NCI-H1105 (cell line): Measurements from ENCODE around the gene TFAP2A.

Experiments
- DNase-seq: peaks from one replicate; lab custom pipeline; 2025; lab: John Stamatoyannopoulos, UW

Gene TFAP2A

DNA sequence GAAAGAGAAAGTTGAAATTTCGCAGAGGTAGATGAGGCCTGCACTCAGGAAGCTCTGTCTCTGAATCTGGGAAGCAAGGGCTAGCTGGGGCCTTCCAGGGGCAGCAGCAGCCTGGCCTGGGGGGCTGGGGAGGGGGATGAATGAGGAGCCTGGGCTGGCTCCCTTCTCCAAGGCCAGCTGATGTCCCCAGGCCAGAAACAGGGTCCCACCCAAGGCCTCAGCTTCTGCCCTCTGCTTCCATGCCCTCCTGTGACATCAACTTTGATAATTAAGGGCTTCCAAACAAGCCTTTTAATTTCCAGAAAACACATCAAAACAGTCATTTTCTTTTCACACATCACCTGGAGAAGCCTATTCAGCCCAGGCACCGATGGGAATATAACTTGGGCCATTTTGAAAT is 15.4 kb downstream of the TFAP2A start:
- no peak for DNase-seq

DNA sequence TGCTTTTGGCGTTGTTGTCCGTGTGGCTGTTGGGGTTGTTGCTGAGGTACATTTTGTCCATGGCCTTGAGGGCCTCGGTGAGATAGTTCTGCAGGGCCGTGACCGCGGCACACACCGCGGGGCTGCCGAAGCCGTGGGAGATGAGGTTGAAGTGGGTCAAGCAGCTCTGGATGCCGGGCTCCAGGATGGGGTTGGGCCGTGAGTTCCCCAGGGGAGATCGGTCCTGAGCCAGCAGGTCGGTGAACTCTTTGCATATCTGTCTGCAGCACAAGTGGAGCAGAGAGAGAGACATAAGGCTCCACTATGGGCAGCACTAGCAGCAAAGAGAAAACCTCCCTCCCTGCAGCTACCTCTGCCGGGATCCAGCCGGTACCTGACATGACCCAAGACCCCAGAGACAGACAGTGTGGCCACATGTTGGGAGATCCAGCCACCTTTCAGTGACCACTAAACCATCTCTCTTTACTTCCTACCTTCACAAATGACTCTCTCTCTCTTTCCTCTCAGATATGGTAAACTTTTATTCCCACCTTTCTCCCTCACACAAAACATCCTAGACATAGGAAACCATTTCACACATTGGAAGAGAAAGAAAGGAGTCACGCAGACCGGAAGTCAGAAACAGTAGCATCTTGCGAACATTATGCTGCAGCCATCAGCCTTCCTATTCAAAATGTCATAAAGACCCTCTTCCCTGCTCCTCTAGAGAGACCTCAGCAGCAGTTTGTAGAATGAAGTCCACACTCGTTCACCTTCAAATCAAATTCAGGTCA is 16.2 kb downstream of the TFAP2A start:
- no peak for DNase-seq

DNA sequence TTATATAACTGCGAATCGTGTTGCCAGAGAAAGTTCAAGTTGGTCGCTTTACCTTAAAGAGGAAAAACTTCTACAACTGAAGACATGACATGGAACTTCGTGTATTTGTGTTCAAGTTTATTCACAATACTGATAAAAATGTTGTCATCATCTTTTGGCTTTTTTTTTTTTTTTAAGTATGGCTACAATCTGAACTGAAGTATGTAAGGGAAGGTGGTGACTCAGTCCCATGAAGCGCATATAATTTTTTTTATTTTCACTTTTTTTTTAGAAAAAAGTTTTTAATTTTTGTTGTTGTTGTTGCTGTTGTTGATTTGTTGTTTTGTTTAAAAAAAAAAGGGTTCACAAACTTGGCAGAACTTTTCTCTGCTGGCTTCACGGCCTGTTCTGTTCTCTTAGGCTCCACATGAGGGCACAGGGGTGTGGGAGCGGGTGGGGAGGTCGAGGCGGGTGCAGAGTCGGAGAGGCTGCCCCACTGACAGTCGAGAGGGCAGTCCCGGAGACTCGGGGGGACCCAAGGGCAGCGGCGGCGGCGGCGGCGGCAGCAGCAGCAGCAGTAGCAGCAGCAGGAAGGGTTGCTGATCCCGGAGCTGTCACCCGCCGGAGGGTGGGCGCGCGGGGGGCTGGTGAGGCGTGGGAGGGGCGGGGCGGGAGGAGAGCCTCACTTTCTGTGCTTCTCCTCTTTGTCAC is 17.0 kb downstream of the TFAP2A start:
- DNase-seq = no peak

DNA sequence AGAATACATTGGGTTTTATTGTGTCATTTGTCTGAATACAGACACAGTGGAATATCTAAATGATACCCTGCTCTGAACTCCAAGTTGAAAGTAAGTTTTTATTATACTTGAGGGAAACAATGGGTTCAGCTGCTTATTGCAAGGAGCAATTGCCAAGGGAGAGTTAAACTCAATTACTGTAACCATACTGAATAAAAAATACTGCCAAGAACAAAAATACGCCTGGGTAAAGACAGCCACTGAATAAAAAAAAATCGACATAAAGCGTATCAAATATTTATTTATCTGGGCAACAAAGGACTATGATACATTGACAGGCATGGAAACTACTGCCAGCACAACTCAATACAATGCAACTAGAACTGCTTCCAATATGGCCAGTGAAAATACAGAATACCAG is 18.1 kb downstream of the TFAP2A start:
- DNase-seq = no peak

DNA sequence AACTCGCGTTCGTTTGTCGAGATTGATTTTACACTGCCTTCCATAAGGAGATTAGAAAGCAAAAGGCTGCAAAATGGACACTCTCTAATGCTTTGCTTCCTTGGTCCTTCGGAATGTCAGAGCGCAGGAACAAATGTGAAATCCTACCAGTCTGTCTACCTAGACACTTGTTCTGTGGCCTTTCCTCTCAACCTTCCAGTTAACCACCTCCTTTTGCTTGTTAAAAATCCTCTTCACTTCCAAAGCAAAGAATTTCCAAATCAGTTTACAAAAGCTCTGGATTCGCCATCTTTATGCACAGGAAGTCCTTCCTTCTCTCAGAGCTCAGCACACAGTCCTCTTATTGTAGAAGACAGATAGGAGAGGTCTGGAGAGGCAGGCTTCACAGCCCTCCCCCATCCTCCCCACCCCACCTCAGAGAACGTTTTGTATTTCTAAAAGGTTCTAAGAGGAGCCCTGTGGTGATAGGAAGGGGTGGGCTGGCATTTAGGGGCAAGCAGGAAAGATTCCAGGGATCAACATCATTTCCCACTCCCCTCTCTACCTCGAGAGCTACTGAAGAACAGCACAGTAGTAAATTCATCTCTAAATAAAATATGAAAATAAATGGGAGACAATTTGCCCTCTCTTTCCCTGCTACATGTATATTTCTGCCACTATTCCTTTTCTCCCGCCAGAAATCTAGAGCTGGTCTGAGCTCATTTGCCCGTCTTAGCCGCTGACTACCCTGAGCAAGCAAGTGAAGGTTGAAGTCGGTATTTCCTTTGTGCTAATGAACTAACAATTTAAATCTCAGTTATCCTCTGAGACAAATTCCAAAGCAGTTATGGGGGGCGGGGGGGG is 18.9 kb downstream of the TFAP2A start:
- DNase-seq = no peak

DNA sequence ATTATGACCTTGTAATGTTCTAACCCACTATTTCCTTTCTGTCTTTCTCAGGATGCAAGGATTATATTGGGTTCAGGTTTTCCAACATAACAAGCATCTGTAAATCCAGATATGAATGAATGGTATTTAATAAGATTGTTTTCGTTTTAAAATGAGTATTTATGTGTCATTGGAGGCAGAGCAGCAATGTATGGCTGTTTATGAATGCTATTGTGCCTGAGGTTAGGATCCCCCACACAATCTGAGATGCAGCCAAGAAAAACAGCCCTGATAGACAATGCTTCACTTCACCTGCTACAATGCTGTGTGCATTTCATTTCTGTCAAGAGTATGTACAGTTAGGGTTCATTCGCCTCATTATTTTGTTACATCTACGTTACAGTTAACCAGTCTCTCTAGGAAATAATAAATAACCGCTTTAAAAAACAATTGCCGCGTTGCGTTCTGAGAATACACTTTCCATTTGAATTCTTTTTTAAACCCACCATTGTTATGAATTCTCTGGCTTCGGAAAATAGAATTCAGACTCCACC is 19.6 kb downstream of the TFAP2A start:
- DNase-seq = peak; percentile 57

DNA sequence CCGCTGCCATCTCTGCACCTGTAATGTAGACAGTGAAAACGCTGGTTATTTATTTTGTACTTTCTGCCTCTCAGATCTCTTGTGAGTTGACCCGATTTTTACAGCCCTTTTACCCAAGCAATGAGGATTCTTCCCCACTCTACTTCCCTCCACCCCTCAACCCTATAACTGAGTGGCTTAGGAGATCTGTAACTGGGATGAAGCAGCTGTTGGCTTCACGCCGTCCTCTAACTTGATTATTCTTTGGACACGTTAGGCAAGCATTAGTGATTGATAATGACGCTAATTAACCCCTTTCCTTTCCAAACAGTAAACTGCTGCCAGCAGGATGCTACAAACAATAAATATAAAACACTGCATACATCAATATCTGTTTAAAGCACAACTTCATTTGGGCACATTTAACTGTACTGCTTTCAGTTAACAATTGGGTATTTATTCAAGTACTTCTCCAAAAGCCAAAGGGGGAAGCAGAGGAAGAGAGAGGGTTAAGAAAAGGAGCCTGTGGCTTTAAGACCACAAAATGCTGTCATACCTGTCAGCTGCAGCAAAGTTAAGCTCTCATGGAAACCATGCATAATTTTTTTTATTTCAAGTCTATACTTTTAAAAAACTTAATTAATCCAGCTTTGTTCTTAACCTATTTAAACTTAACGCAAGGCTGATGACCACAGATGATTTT is 21.2 kb downstream of the TFAP2A start:
- DNase-seq = no peak

DNA sequence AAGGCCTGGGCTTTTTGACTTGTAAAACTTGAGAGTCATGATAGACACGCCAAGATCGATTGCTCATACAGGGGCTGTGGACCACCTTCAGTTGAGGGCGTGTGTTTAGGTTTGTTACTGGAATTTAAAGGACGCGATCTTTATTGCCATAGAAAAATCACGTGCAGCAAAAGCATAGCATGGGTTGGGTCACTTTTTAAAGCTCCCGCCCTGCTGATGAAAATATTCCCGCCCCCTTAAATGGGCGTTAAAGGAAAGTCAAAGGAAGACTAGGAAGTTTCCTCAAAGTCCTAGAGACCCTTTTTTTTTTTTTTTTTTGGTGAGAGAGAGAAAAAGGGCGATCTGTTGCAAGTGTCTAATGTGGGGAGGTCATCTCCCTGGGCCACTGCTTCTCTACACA is 23.1 kb downstream of the TFAP2A start:
- no peak for DNase-seq

DNA sequence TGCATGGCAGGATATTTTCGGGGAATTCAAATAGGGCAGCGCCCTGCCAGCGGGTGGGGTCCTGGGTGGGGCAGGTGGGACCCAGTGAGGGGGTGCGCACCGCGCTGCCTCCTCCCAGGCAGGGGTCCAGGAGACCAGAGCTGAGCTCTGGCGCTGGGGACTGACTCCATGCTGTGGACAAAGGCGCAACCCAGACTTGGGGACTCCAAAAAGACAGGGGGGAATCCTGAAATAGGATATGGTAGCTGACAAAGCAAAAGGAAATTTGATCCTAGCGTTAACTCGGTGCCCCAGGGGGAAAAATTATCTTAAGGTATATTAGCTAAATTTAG is 23.6 kb downstream of the TFAP2A start:
- no peak for DNase-seq

DNA sequence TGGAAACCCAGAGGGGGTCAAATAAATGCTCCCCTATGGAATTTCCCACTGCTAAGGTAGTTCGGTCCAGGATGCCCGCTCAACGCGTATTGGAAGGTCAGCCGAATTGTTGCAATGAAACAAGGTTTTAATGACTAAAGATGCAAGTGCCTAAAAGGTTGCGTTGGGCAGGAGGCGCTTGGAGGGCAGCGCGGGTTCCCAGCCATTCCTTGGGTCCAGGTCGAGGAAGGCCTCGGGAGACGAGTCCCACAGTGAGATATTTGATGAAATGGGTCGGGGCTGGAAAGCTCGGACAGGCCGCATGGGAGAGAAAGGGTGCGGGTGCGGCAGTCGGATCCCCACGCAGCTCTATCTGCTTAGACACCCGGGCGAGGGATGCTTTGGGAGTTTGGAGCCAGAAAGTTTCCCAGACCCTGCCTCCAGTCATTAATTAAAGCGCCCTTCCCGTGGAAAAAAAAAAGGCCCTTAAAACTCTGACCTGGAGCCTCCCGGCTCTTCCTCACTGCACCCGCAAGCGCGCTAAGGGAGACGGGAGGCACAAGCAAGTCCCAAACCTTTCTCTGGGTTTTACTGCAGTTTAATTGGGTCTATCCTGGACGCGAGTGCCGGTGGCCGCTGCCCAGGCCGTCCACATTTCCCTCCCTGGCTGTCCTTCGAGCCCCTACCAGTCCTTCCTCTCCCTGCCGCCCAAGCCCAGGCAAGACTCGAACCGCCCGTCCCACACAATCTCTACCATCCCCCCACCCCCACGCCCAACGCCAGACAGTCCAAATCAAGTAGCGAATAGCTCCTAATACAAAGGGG is 24.2 kb downstream of the TFAP2A start:
- DNase-seq = no peak

DNA sequence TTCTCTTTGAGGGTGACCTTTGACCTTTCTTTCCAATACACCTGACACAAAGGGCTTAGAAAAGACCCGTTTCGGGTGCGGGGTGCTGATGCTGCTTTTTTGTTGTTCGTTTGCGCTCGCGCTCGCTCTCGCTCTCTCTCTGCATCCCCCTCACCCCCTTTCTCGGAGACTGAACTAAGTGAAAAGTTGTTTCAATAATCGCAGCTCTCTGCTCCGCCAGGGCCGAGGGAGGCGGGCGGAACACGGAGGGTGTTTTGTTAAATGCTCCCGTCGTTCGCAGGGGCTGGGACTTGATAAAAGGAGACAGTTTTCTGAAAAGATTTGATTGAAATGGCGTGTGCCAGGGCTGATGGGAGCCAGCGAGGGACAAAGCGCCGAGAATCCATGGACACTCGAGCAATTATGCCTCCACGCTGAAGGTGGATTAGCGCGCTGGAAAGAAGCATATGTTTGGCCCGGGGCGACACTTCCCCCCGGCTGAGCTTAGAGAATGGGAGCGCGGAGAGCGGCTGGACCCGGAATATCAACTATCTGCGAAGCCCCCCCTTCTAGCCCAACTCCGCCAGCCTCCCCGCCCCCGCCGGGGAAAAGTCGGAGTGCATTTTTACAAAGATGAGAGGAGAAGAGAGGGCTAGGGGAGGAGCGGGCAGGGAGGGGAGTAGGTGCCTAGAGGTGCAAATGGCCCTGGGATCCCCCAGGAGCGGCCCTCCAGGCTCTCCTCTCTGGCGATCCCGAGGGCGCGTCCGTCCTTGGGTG is 25.0 kb downstream of the TFAP2A start:
- no peak for DNase-seq

DNA sequence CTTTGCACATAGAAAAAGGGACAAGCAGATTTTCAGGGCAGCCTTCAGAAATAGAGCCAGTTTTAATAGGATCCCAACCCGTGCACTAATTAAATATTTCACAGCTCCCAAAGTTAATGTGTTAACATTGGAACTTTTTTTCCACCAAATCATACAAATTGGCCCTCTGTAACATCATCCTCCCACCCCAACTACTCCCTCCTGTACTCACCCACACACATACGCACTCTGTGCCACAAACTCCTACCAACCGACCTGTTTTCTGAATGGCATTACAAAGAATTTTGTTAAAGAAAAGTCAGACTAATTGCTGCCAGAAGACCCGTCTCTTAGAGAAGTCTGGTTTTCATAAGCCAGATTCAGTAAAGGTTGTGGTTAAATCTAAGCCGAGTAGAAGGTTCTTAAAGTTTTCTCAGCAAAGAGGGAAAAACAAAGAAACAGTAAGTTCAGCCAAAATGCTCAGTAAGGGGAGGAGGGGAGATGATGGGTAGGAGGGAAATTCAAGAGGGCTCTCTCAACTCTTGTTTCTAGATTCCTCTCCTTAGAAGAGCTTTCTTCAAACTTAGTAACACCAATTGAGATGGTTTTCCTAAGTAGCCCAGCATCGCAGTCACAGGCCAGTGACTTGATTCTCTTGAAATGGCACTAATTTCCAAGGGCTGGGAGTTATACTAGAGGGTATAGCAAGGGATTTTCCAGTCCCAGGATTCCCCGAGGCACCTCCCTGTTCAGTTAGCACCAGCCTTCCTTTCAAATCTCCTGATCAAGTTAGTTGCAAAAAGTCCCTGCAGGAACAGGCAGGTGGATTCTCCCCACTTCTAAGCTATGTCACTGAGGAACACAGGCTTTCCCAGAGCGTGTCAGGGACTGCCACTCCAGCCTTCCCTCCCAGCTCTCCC is 27.9 kb downstream of the TFAP2A start:
- no peak for DNase-seq

DNA sequence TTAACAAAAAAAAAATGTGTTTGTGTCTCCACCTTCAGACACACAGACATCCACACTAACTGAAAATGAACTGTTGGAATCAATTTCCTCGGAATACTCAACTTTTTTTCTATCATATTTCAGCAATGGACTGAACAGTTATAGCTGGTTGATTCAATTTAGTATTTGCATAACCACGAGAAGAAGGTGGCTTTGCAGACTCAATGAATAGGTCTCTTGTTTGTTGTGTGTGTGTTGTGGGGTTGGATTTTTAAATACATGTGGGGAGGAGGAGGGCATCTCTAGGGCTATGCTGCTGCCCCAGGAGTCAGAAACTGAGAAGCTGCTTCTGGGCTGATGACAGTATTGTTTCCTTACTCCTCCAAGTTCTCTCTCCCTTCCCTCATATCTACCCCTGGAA is 28.7 kb downstream of the TFAP2A start:
- no peak for DNase-seq

DNA sequence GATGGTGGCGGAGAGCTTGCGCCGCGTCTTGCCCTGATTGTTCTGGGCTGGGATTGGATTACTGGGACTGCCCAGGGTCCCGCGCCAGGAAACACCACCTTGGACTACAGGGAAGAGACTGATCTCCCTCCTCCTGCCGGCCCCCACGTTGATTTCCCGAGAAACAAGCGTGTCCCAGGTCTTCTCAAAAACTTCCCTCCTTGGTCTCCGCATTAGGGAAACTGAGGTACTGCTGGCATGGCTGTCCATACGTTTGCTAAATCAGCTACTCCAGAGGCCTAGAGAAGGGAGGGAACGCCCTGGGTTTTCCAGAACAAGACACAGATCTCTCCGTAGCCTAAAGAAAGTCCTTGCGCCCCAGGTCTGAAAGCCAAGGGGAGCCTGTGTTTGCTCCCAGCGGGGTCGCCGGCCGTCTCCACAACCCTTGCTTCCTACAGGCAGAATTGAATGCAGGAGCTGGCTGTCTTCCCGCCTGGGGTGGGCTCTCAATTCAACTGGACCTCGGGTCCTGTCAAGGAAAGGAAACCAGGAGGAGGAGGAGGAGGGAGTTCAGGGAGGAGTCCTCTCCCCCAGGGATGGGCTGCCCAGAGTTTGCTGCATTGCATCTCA is 29.2 kb downstream of the TFAP2A start:
- no peak for DNase-seq

DNA sequence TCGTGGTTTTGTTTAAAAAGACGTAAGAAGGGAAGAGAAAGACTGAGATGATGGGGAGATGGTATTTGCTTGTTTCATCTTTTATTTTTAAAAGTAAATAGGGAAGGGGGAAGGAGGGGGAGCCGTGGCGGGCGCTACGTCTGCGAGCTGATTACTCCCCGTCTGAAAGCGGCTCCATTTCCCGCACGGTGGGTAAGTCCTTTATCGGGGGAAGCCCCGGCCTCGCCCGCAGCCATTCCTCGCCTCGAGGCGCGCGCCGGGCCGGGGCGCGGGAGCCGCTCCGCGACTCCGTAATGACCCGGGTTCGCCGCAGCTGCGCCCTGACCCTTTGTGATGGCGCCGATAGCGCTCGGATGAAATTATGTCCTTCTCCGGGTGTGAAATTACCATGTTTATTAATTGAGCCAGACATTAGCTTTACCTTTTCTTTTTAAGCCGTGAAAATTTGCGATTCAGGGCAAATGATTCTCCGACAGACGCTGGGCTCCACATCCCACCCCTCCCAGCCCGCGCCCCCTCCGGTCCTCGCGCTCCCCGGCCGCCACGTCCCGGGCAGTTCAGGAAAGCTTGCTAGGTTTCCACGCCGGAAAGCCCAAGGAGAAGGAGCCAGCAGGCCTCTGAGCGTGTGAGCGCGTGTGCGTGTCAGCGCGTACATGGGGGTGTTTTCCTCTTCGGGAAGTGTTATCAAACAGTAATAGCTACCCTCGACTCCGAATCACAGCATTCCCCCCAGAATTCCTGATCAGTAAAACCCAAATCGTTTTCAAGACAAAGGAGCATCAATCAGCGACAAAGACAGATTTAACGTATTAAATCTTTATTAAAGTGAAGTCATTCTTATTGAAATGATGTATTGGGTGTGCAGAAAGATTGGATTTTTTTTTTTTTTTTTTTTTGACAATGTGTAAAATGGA is 30.0 kb downstream of the TFAP2A start:
- no peak for DNase-seq

DNA sequence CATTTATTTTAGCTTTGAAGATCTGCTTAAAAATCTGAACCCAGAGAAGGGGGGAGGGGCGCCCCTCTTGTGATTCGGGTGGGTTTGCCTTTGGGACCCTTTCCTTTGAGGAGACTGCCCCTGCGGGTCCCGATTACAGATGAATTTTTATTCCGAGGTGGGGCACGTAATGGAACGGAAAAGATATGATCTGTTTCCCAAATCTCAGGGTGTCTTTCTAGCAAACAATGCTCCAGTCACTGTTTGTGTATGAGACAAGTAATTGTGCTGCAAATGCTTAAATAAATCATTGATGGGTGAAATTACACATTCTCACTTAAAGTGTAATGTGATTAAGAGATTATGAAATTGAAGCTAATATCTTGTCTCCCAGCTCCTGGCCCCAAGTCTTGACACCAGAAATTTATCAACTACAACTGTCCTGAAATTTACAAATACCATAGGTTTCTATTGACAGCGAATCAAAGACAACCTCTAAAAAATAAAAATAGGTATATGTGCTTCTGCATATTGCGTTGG is 30.7 kb downstream of the TFAP2A start:
- DNase-seq = no peak

DNA sequence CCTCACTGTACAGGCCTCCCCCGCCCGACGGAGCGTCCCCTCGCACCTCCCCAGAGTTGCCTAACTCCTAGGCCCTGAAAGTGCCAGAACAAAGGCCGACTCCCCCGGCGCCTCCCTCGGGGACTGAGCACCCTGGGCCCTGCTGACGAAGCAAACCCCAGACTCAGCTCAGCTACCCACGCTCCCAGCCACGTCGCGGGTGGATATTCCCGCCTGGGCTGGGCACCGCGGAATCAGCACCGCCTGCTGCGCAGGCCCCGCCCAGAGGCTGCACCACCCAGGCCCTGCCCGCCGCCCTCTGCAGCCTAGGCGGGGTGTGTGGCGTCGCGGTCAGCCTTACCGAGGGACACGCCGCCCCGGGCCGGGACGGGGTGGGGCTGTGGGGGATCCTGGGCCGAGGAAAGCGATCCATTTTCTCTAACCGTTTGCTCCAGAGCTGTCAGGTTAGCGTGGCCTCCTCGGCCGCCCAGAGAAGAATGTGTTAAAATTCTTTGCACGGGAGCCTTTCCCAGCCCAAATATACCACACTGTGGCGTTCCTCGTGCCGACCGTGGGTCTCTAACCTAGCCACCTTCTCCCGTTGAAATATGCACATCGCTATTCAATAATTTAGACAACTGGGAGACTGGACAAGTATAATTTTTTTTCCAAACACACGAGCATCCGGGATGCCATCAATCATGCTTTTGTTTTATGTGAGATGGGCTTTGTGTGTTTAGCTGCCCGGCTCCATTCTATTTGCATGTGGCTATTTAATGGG is 31.4 kb downstream of the TFAP2A start:
- DNase-seq = no peak
